SW 1271 (cell line): Measurements from ENCODE around the gene RPS27L.
"Not testable (repeated sequence)": the region's sequence is repeated elsewhere in the genome, so short reads cannot be mapped to it uniquely, and the experiment has no call there.

ENCODE experiments used
- DNase-seq, 2 experiments: peaks; one replicate each; lab custom pipeline; 2025; lab: John Stamatoyannopoulos, UW

RPS27L gene

DNA sequence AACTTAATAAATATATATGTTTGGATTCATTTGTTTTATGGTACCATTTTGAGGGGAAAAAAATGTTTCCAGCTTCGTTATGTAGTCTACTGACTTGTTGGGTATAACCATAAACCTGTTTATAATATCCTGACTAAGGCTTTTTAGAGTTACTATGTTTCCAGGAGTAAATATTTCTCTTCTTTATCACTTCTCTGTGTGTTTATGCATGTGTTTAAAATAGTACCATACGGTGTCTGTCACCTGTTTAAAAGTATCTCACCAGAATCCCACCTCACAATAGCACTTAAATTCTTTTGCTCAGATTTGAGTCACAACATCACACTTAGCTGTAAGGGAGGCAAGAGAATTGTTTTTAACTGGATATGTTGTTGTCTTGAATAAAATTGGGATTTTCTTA is 20.5 kb downstream of the RPS27L start:
- no peak for DNase-seq

GRCh38 chr15:63135804-63136203 is 21.5 kb downstream of the RPS27L start:
- peak; percentile 61 to 76 for DNase-seq

- no peak for DNase-seq
Measured at GRCh38 chr15:63135281-63135680, 22.0 kb downstream of the RPS27L start.

DNA sequence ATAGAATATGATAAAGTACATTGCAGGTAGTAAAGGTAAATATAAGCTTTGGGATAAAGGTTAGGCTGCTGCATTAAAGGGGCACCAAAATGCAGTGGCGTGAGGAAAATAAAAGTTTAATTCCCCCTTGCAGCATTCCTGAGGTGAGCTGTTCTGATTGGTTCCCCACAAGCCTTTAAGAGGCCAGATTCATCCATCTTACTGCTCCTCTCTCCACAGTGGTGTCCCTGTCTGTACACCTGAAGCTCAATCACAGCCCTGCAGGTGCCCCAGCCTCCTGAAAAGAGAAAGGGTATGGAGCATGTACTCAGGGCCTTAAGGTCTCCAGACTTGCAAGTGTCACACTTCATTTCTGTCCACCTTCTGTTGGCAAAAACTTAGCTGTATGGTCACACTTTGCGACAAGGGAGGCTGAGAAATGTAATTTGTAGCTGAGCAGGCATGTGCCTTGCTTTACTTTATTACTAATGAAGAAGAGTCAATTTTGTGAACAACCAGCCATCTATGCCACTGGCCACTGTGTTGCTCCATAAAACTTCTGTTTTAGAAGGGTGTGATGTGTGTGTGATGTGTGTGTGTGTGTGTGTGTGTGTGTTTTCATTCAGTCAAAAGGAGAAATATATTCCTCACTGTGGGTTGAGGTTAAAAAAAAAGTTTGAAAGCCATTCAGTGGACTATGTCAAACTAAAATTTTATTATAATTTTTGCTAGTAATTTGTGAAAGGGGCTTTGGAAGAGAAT is 22.9 kb downstream of the RPS27L start:
- DNase-seq, result no peak

DNA sequence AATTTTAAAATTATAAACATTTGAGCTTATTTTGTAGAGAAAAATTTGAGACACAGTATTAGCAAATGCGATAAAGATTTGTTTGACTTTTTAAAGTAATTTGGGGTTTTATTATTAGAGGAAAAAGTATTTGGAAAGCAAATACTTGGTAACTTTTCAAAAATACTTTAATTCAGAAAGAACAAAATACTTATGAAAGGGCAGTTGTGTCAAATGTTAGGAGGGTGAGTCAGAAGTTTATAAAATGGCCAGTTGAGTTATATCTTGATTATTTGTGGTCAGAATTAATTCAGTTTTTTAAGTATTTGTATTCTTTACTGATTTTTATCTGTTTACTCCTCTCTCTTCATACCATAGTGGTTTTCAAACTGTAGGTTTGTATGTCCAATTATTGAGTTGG is 23.5 kb downstream of the RPS27L start:
- no peak for DNase-seq

DNA sequence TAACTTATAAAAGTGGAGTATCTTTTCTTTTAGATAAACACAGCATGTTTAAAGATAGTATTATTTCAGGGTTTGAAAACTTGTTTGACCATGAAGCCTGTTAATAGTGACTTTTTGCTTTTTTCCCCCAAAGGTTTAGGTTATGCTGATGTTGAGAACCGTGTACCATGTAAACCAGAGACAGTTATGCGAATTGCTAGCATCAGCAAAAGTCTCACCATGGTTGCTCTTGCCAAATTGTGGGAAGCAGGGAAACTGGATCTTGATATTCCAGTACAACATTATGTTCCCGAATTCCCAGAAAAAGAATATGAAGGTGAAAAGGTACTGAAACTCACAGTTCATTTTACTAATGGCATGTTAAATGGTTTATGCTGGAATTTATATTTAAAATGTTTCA is 30.6 kb downstream of the RPS27L start:
- no peak for DNase-seq

- no peak for DNase-seq
Measured at GRCh38 chr15:63124506-63124905, 32.8 kb downstream of the RPS27L start.

- peak; percentile 42 to 84 for DNase-seq
Measured at GRCh38 chr15:63122002-63122875, 35.0 kb downstream of the RPS27L start.

DNA sequence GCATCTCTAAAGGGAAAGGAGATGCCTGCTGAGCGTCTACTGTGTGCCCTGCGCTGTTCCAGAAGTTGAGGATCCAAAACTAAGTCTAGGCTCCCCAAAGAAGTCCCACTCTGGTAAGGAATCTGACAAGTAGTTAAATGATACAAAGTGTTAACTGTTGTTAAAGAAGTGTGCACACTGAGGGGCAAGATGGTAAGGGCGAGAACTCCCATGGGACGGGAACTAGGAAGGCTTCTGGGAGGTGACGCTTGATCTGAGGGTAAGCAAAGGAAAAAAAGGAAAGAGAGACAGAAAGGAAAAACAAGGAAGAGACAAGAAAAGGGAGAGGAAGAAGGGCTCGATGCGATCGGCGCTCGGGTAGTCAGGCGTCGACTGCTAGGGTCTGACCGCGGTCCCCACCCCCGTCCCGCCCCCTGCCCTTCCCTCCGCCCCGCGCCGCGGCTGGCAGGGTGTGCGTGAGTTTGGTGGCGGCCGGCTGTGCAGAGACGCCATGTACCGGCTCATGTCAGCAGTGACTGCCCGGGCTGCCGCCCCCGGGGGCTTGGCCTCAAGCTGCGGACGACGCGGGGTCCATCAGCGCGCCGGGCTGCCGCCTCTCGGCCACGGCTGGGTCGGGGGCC is 35.8 kb downstream of the RPS27L start, which contains the start of gene LACTB:
LACTB (plus strand) TSS at position 480 of the 620 bp plus-strand sequence; CDS start at position 491, 11 bp downstream.
- peak; percentile 74 to 88 for DNase-seq

- DNase-seq, result no peak
Measured at GRCh38 chr15:63118854-63119253, 38.4 kb downstream of the RPS27L start.

DNA sequence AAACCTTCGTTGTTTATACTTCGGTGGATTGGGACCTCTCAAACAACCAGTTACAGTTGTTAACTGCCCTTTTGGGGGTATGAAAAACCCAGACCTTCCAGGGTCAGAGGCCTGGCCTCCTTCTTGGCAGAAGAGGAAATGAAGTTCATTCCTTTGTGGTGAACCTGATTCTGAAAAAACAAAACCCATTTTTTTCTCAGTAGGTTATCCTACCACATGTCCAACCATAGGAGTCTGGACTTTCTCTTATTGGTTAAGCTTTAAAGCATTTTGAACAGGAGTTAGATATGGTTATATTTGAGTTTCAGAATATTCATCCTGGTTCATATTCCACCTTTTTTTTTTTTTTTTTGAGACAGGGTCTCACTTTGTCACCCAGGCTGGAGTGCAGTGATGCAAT is 42.8 kb downstream of the RPS27L start:
- no peak for DNase-seq

DNA sequence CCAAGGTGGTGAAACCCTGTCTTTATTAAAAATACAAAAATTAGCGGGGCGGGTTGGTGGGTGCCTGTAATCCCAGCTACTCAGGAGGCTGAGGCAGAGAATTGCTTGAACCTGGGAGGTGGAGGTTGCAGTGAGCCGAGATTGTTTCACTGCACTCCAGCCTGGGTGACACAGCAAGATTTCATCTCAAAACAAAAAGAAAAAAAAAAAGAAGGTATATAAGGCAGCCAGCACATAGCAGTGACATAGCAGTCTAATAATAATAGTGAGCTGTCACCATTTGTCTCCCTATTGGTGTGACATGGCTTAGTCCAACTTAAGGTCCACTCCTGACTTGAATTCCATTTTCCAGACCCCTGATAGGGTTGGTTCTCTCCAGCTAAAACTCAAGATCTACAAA is 44.4 kb downstream of the RPS27L start:
- DNase-seq, result no peak

DNA sequence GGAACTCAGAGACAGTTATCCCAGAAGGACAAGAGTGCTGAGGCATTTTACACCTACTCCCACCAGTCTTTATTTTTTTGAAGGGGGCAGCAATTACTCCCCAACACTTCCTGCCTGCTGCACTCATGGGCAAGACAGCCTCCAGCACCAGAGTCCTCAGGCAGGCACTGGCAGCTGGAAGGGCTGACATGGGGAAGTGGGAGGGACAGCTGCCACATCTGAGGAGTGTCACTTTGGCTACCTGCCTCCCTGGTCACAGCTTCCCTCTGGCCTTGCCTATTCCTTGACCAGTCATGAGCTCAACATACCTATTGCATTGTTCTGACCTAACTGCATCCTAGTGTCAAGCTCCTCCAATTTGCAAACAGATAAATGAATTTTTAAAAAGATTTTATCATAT is 45.8 kb downstream of the RPS27L start:
- DNase-seq, result no peak

DNA sequence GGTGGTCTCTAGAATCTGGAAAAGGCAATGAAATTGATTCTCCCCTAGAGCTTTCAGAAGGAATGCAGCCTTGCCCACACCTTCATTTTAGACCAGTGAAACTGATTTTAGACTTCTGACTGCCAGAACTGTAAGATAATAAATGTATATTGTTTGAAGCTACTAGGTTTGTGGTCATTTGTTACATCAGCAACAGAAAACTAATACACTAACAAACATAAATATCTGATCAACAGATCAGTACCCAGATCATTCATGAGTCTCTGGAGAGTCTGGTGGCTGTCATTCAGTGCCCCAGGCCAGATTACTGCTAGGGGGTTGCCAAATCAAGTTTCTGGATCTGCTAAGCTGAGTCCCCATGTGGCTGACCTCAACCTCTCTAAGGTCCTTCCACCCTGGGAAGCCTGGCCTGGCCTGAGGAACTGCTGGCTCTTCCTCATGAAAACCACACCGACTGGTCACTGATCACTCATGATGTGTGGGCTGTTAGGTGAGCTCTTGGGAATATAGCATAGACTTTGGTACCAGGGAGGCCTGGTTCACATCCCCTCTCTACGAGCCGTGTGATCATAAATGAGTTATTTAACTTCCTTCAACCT is 46.8 kb downstream of the RPS27L start:
- no peak for DNase-seq

- DNase-seq, result no peak
Measured at GRCh38 chr15:63109920-63110319, 47.4 kb downstream of the RPS27L start.

DNA sequence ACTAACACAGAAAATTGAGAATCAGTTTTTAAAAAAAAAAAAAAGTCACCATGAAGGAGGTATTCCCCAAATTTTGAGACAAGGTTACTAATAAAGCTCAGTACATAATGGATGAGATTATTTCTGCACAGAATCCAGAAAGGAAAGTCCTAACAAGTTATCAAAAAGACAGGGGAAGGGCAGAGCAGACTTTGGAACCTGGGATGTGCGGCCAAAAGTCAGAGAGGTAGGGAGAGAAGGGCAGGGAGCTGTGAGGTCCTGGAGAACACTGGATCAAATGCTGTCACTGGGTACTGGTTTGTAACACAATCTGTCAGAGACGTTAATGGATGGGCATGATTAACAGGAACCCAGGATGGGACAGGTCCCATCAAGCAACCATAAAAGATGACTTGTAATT is 47.8 kb downstream of the RPS27L start:
- DNase-seq, result no peak

GRCh38 chr15:63107895-63108546 is 49.3 kb downstream of the RPS27L start:
- peak; percentile 78 to 87 for DNase-seq

DNA sequence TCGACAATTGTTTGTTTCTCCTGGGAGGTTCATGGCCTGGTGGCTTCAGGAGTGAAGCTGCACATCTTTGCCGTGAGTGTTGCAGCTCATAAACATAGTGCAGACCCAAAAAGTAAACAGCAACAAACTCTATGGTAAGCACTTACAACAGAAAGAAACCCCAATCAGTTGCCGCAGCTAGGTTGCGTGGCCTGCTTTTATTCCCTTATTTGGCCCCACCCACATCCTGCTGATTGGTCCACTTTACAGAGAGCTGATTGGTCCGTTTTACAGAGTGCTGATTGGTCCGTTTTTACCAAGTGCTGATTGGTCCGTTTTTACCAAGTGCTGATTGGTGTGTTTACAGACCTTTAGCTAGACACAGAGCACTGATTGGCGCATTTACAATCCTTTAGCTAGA is 51.9 kb downstream of the RPS27L start:
- not testable (repeated sequence) for DNase-seq

GRCh38 chr15:63104727-63105126 is 52.5 kb downstream of the RPS27L start:
- DNase-seq, result no peak

GRCh38 chr15:63103416-63103815 is 53.9 kb downstream of the RPS27L start:
- DNase-seq, result no peak

- DNase-seq, result not testable (repeated sequence)
Measured at GRCh38 chr15:63099581-63099980, 57.7 kb downstream of the RPS27L start.

DNA sequence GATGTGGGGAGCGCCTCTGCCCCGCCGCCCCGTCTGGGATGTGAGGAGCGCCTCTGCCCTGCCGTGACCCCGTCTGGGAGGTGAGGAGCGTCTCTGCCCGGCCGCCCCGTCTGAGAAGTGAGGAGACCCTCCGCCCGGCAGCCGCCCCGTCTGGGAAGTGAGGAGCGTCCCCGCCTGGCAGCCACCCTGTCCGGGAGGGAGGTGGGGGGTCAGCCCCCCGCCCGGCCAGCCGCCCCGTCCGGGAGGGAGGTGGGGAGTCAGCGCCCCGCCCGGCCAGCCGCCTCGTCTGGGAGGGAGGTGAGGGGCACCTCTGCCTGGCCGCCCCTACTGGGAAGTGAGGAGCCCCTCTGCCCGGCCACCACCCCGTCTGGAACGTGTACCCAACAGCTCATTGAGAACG is 58.4 kb downstream of the RPS27L start:
- not testable (repeated sequence) for DNase-seq
